Measurements from ENCODE around the gene GFAP. TPM values are rescaled to one million over a fixed set of nuclear protein-coding genes. Genes with fewer than 3 reads are reported as not detected.

GFAP gene
- polyA plus RNA-seq, 1 of the 3 experiments (the other 2 are of a cell fraction), result 0.48 TPM

DNA sequence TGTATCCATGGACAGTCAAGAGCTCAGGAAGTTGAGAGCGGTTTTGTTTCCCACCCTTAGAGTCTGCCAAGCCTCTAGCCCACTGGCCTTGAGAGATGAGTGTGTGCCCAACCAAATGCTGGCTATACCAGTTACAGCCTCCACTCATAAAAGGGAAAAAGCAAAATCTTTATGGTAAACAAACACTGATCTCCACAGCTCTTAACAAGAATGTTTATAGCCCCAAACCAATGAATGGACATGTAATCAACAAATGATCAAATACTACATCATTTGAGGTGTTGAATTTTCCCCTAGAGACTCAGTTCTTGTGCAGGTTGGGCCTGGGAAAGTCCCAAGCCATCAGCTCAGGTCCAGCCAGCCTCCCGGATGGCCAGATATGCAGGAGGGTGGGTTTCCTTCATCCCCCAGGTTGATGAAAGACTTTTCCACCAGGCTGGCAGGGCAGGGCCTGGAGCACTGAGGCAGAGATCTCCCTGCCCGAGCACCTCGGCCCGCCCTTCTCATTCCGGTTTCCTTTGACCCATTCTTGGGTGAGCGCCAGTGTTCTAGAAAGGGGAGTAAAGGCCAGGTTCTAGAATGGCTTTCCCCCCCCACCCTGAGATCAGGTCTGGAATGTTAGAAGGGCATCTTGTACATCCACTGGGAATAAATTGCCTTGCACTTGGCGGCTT lies 12.2 kb downstream of the GFAP start:
- TF ChIP-seq, protein P1, sequence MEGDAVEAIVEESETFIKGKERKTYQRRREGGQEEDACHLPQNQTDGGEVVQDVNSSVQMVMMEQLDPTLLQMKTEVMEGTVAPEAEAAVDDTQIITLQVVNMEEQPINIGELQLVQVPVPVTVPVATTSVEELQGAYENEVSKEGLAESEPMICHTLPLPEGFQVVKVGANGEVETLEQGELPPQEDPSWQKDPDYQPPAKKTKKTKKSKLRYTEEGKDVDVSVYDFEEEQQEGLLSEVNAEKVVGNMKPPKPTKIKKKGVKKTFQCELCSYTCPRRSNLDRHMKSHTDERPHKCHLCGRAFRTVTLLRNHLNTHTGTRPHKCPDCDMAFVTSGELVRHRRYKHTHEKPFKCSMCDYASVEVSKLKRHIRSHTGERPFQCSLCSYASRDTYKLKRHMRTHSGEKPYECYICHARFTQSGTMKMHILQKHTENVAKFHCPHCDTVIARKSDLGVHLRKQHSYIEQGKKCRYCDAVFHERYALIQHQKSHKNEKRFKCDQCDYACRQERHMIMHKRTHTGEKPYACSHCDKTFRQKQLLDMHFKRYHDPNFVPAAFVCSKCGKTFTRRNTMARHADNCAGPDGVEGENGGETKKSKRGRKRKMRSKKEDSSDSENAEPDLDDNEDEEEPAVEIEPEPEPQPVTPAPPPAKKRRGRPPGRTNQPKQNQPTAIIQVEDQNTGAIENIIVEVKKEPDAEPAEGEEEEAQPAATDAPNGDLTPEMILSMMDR (IDR thresholded peaks at IDR 0.05), result no peak
- no peak for TF ChIP-seq YY1 (IDR thresholded peaks at IDR 0.05; ENCODE audit: low read depth)
- no peak for TF ChIP-seq CHD2 (IDR thresholded peaks at IDR 0.05; ENCODE audit: low read length, partially characterized antibody)
- TF ChIP-seq FOXJ3 (CRISPR knock-in tag; IDR thresholded peaks at IDR 0.05), result no peak
- TF ChIP-seq RAD21 (IDR thresholded peaks at IDR 0.05; ENCODE audit: low read length), result no peak
- TF ChIP-seq SMC3 (IDR thresholded peaks at IDR 0.05; ENCODE audit: low read depth, low read length), result no peak
- no peak for TF ChIP-seq NFIC (IDR thresholded peaks at IDR 0.05; ENCODE audit: borderline replicate concordance)
- TF ChIP-seq NRF1 (IDR thresholded peaks at IDR 0.05; ENCODE audit: low read depth, low read length), result no peak
- TF ChIP-seq FOSL2 (IDR thresholded peaks at IDR 0.05; ENCODE audit: borderline replicate concordance, low read depth), result no peak
- TF ChIP-seq TCF12 (IDR thresholded peaks at IDR 0.05), result no peak
- no peak for TF ChIP-seq RXRA (IDR thresholded peaks at IDR 0.05; ENCODE audit: borderline replicate concordance, low read depth)
- no peak for TF ChIP-seq USF2 (IDR thresholded peaks at IDR 0.05; ENCODE audit: borderline replicate concordance, low read depth, low read length)
- TF ChIP-seq RFX5 (IDR thresholded peaks at IDR 0.05; ENCODE audit: low read length), result no peak
- no peak for TF ChIP-seq GATA2 (CRISPR knock-in tag; IDR thresholded peaks at IDR 0.05)
- H3K4me1 ChIP-seq (ENCODE audit: control insufficient read depth in 1 of 2, insufficient read depth in 2 of 2, low read depth in 1 of 2, low read length in 1 of 2), result peaks cover 8 to 47% of the 10 kb centered on the region in 2 experiments; a peak in 3 of 4 replicates

More for the DNA sequence above, 12.2 kb downstream of the GFAP start:
- H2AFZ ChIP-seq (ENCODE audit: low read depth), result no peak overlapping the region
- no peaks in the 10 kb centered on the region for H3K27me3 ChIP-seq (ENCODE audit: insufficient read depth)
- H3K9ac ChIP-seq, result no peak overlapping the region
- WGBS (ENCODE audit: low lambda C conversion rate), result 84% methylated on average over 6 of the region's 8 CpGs
- CTCF ChIA-PET, result interaction anchor here (1.8 to 6.8 kb wide), 5 partner anchors 17 to 233 kb away, joined by 4 to 38 read pairs (median 8); partner anchors contain the start of gene ACBD4
- H4K20me1 ChIP-seq (ENCODE audit: insufficient read depth), result no peaks in the 10 kb centered on the region
- H3K9me2 ChIP-seq, result no peaks in the 10 kb centered on the region
- POLR2A ChIA-PET, result no interaction called here
- no peak overlapping the region for H3K4me2 ChIP-seq
- no peak overlapping the region for H3K27ac ChIP-seq (ENCODE audit: low read depth in 2 of 2, low read length in 1 of 2)
- no peaks in the 10 kb centered on the region for H3K36me3 ChIP-seq (replicated peaks in 1 of 2; ENCODE audit: control insufficient read depth in 1 of 2, insufficient read depth in 2 of 2, low read length in 1 of 2)
- no peak overlapping the region for H3K4me3 ChIP-seq (ENCODE audit: low read depth in 2 of 2, low read length in 1 of 2)
- DNase-seq, result no peak
- H3K79me2 ChIP-seq (ENCODE audit: insufficient read depth), result peaks cover 10% of the 10 kb centered on the region
- H3F3A ChIP-seq (replicated peaks; ENCODE audit: insufficient read depth), result peaks cover 32% of the 10 kb centered on the region
- H3K9me3 ChIP-seq, result no peaks in the 10 kb centered on the region

All from SK-N-SH (cell line).